DOHH2 (cell line): ENCODE results near the gene NEK7.

ENCODE experiments used
- EZH2phosphoT487 ChIP-seq: fragments of 200-600 bp; sonication (generic); IDR thresholded peaks from 2 replicates; pipeline ENCODE4 v1.6.1; 2017; ENCODE audit warnings: borderline replicate concordance, mild to moderate bottlenecking, antibody characterized with exemption, low read length, moderate library complexity, mixed read lengths
- TF ChIP-seq, protein P1 (sequence below): fragments of 200-600 bp; sonication (generic); IDR thresholded peaks from one replicate; pipeline ENCODE4 v1.5.1; 2014; ENCODE audit warnings: antibody characterized with exemption, mild to moderate bottlenecking, low read depth, low read length; ENCODE audit not compliant: poor library complexity, severe bottlenecking

DNA sequence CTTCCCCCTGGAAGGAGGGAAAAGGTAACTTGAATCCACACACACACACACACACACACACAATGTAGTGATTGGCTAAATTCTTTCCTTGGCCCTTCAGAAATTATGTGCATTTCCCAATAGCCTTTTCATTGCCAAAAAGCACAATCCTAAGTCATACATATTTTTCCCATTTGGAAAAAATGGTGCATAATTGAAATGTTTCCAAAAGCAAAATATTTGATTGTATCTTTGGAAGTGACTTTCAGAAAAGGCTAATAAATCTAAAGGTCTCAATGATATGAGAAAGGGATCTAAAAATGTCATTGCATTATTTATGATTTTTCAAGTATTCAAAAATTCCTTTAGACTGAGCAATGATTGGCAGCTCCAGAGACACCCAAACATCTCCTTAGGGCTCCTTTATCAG is 43.5 kb upstream of the NEK7 start:
- TF ChIP-seq, protein P1, sequence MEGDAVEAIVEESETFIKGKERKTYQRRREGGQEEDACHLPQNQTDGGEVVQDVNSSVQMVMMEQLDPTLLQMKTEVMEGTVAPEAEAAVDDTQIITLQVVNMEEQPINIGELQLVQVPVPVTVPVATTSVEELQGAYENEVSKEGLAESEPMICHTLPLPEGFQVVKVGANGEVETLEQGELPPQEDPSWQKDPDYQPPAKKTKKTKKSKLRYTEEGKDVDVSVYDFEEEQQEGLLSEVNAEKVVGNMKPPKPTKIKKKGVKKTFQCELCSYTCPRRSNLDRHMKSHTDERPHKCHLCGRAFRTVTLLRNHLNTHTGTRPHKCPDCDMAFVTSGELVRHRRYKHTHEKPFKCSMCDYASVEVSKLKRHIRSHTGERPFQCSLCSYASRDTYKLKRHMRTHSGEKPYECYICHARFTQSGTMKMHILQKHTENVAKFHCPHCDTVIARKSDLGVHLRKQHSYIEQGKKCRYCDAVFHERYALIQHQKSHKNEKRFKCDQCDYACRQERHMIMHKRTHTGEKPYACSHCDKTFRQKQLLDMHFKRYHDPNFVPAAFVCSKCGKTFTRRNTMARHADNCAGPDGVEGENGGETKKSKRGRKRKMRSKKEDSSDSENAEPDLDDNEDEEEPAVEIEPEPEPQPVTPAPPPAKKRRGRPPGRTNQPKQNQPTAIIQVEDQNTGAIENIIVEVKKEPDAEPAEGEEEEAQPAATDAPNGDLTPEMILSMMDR: no peak
- no peak for TF ChIP-seq EZH2phosphoT487
